Measurements from ENCODE around the gene FBXO42.

GRCh38 chr1:16367968-16368890 lies 15.9 kb upstream of the FBXO42 start:
- TF ChIP-seq POLR2A (IDR thresholded peaks at IDR 0.05; ENCODE audit: low read depth, low read length) (peak; percentile 15), POLR2AphosphoS5 (IDR thresholded peaks at IDR 0.05; ENCODE audit: low read depth, low read length) (no peak), TAF1 (IDR thresholded peaks at IDR 0.05; ENCODE audit: low read depth, low read length) (no peak), SPI1 (IDR thresholded peaks at IDR 0.05; ENCODE audit: low read depth, low read length) (no peak), PAX5 (IDR thresholded peaks at IDR 0.05; ENCODE audit: insufficient read depth, low read length, severe bottlenecking) (no peak)
